K562 (cell line): ENCODE results near the gene UBL5. TPM values are rescaled to one million over a fixed set of nuclear protein-coding genes. Genes with fewer than 3 reads are reported as not detected.

ENCODE experiments used
- ASH1L ChIP-seq: fragments of 450-650 bp; IDR thresholded peaks from 2 replicates; pipeline ENCODE4 v1.6.1; 2018; ENCODE audit warnings: borderline replicate concordance, mild to moderate bottlenecking, low read depth; ENCODE audit not compliant: partially characterized antibody
- BACH1 ChIP-seq: fragments of 200-800 bp; sonication (Bioruptor generic); IDR thresholded peaks from 2 replicates; pipeline ENCODE4 v1.6.1; 2016; ENCODE audit warnings: missing genetic modification characterization, missing compliant biosample characterization
- JUNB ChIP-seq: fragments of 450-650 bp; formaldehyde crosslinking; conservative IDR thresholded peaks from 2 replicates; pipeline ENCODE4 v1.4.0; 2020; ENCODE audit warnings: mild to moderate bottlenecking
- KHSRP ChIP-seq: fragments of 450-650 bp; IDR thresholded peaks from 2 replicates; pipeline ENCODE4 v1.6.1; 2017
- POLR3G ChIP-seq: IDR thresholded peaks from 2 replicates; pipeline ENCODE4 v1.6.1; 2011; ENCODE audit not compliant: insufficient read length, insufficient replicate concordance; ENCODE audit errors: extremely low read depth
- RBM22 ChIP-seq: fragments of 200-400 bp; formaldehyde crosslinking; IDR thresholded peaks from 2 replicates; pipeline ENCODE4 v1.6.1; 2018; ENCODE audit warnings: low read length, low read depth; ENCODE audit not compliant: poor library complexity, severe bottlenecking
- TRIM28 ChIP-seq: fragments of 450-650 bp; IDR thresholded peaks from 2 replicates; pipeline ENCODE4 v1.6.1; 2017
- ZC3H11A ChIP-seq: IDR thresholded peaks from 2 replicates; pipeline ENCODE4 v1.6.1; 2012; ENCODE audit warnings: low read depth, low read length, improper control_type of control experiment
- ZNF134 ChIP-seq: fragments of 250-450 bp; sonication (Bioruptor Pico); conservative IDR thresholded peaks from 2 replicates; pipeline ENCODE4 v1.4.0; 2020
- ZNF282 ChIP-seq: sonication (generic); formaldehyde crosslinking; IDR thresholded peaks from 2 replicates; pipeline ENCODE4 v1.8.1; 2023; ENCODE audit warnings: missing genetic modification reagents
- ZNF431 ChIP-seq: sonication (generic); formaldehyde crosslinking; IDR thresholded peaks from 2 replicates; pipeline ENCODE4 v1.8.0; 2022; ENCODE audit warnings: mild to moderate bottlenecking, missing genetic modification reagents
- ZNF586 ChIP-seq: fragments of 450-650 bp; formaldehyde crosslinking; conservative IDR thresholded peaks from 2 replicates; pipeline ENCODE4 v1.4.0; 2020; ENCODE audit warnings: mild to moderate bottlenecking, moderate library complexity
- polyA plus RNA-seq, 8 experiments: library from polyadenylated mRNA; depleted of rRNA in 4 of 8; stranded (reverse) in 5 of 8; unstranded in 3 of 8; fragments of >200 nt; fragmentation: Nextera tagmentation in 2 of 8; fragmentation: Illumina TruSeq in 1 of 8; extraction: Ambion mirVana in 2 of 8; extraction: Trizol in 1 of 8; gene quantifications; 2 replicates each; pipeline versions ENCODE4 v1.2.1 to v1.2.3, GENCODE V29; 2011 to 2014; ENCODE audit warnings: inconsistent platforms in 1 of 8, missing spikeins in 1 of 8
- total RNA-seq, 7 experiments: library from RNA; depleted of rRNA in 6 of 7; stranded (reverse); fragments of >200 nt in 6 of 7; fragmentation: Illumina TruSeq in 2 of 7; extraction: Trizol in 2 of 7; gene quantifications; 2 replicates each; pipeline versions ENCODE4 v1.2.1 to v1.2.3, GENCODE V29; 2011 to 2021; ENCODE audit warnings: low replicate concordance in 1 of 7
- TF ChIP-seq, protein P1 (sequence below): fragments of 250-450 bp; sonication (Bioruptor Pico); IDR thresholded peaks from 2 replicates; pipeline ENCODE4 v1.4.0; 2020; ENCODE audit warnings: mild to moderate bottlenecking
- TF ChIP-seq, protein P2 (sequence below): sonication (generic); formaldehyde crosslinking; IDR thresholded peaks from 2 replicates; pipeline ENCODE4 v1.8.0; 2022; ENCODE audit warnings: mild to moderate bottlenecking, missing genetic modification reagents, borderline replicate concordance
- TF ChIP-seq, protein P3 (sequence below): fragments of 450-650 bp; IDR thresholded peaks from 2 replicates; pipeline ENCODE4 v1.6.1; 2016; ENCODE audit warnings: antibody characterized with exemption
- TF ChIP-seq, protein P4 (sequence below): fragments of 450-650 bp; formaldehyde crosslinking; IDR thresholded peaks from 2 replicates; pipeline ENCODE4 v1.4.0; 2020; ENCODE audit warnings: mild to moderate bottlenecking, moderate library complexity
- TF ChIP-seq, protein P5 (sequence below): IDR thresholded peaks from 2 replicates; pipeline ENCODE4 v1.6.1; 2011; ENCODE audit not compliant: insufficient read length; ENCODE audit errors: extremely low read depth
- TF ChIP-seq, protein P6 (sequence below): sonication (generic); formaldehyde crosslinking; IDR thresholded peaks from 2 replicates; pipeline ENCODE4 v1.8.1; 2023; ENCODE audit warnings: mild to moderate bottlenecking, missing genetic modification reagents, moderate library complexity

UBL5 gene
- total and polyA plus RNA-seq, 9 of the 15 experiments (the other 6 are each of a cell fraction or from before 2014, with no cell fraction given) = 410 to 1,266 (median 613) TPM

DNA sequence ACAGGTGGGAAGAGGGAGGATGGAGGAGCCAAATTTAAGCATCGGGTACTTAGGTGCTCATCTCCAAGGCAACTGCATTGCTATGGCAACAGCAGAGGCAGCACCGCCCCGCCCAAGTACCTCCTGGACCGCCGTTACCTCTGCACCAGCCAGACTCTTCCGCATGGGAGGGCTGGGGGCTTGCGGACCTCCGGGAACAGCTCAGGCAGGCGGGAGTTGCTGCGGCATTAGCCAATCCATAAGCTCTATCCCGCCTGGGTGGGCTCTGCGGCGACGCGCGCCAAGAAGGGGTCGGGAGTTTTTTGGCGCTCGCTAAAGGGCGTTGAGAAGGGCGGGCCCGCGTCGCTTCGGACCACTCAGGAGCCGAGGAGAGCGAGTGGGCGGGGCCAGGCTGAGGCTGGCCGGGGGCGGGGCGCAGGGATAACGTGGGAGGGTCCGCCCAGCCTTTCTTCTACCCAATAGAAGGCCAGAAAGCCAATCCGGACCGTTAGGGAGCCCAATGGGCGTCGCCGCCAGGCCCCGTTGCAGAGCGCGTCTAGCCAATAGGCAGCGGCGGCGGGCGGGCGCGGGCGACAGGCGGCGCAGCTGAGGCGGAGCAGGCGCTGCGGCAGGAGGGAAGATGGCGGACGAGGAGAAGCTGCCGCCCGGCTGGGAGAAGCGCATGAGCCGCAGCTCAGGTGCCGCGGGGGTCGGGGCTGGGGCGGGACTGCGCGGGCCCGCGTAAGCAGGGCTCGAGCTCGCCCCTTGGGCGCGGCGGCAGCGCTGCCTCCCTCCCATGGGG lies 7.2 kb downstream of the UBL5 start, which contains the start of gene PIN1 (continued):
- TF ChIP-seq JUNB = no peak
- TF ChIP-seq, protein P1, sequence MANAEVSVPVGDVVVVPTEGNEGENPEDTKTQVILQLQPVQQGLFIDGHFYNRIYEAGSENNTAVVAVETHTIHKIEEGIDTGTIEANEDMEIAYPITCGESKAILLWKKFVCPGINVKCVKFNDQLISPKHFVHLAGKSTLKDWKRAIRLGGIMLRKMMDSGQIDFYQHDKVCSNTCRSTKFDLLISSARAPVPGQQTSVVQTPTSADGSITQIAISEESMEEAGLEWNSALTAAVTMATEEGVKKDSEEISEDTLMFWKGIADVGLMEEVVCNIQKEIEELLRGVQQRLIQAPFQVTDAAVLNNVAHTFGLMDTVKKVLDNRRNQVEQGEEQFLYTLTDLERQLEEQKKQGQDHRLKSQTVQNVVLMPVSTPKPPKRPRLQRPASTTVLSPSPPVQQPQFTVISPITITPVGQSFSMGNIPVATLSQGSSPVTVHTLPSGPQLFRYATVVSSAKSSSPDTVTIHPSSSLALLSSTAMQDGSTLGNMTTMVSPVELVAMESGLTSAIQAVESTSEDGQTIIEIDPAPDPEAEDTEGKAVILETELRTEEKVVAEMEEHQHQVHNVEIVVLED = 0 out of 2 replicates have a peak, but pooled peaks have one; percentile 39
- no peak for TF ChIP-seq ZC3H11A
- TF ChIP-seq, protein P2, sequence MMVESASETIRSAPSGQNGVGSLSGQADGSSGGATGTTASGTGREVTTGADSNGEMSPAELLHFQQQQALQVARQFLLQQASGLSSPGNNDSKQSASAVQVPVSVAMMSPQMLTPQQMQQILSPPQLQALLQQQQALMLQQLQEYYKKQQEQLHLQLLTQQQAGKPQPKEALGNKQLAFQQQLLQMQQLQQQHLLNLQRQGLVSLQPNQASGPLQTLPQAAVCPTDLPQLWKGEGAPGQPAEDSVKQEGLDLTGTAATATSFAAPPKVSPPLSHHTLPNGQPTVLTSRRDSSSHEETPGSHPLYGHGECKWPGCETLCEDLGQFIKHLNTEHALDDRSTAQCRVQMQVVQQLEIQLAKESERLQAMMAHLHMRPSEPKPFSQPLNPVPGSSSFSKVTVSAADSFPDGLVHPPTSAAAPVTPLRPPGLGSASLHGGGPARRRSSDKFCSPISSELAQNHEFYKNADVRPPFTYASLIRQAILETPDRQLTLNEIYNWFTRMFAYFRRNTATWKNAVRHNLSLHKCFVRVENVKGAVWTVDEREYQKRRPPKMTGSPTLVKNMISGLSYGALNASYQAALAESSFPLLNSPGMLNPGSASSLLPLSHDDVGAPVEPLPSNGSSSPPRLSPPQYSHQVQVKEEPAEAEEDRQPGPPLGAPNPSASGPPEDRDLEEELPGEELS (CRISPR knock-in tag) = no peak
- TF ChIP-seq ZNF586 (CRISPR knock-in tag) = no peak
- TF ChIP-seq, protein P3, sequence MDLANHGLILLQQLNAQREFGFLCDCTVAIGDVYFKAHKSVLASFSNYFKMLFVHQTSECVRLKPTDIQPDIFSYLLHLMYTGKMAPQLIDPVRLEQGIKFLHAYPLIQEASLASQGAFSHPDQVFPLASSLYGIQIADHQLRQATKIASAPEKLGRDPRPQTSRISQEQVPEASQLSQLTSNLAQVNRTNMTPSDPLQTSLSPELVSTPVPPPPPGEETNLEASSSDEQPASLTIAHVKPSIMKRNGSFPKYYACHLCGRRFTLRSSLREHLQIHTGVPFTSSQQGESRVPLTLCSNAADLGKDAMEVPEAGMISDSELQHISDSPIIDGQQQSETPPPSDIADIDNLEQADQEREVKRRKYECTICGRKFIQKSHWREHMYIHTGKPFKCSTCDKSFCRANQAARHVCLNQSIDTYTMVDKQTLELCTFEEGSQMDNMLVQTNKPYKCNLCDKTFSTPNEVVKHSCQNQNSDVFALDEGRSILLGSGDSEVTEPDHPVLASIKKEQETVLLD = no peak
- no peak for TF ChIP-seq BACH1 (tag)
- TF ChIP-seq KHSRP = no peak
- 0 out of 2 replicates have a peak, but pooled peaks have one; percentile 56 for TF ChIP-seq ZNF431 (CRISPR knock-in tag)
- TF ChIP-seq ZNF282 (CRISPR knock-in tag) = no peak
- peak; percentile 100 for TF ChIP-seq RBM22
- no peak for TF ChIP-seq ZNF134 (CRISPR knock-in tag)
- TF ChIP-seq ASH1L = peak; percentile 94
- TF ChIP-seq POLR3G = no peak
- TF ChIP-seq, protein P4, sequence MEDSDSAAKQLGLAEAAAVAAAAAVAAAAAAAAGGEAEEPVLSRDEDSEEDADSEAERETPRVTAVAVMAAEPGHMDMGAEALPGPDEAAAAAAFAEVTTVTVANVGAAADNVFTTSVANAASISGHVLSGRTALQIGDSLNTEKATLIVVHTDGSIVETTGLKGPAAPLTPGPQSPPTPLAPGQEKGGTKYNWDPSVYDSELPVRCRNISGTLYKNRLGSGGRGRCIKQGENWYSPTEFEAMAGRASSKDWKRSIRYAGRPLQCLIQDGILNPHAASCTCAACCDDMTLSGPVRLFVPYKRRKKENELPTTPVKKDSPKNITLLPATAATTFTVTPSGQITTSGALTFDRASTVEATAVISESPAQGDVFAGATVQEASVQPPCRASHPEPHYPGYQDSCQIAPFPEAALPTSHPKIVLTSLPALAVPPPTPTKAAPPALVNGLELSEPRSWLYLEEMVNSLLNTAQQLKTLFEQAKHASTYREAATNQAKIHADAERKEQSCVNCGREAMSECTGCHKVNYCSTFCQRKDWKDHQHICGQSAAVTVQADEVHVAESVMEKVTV (CRISPR knock-in tag) = no peak
- TF ChIP-seq, protein P5, sequence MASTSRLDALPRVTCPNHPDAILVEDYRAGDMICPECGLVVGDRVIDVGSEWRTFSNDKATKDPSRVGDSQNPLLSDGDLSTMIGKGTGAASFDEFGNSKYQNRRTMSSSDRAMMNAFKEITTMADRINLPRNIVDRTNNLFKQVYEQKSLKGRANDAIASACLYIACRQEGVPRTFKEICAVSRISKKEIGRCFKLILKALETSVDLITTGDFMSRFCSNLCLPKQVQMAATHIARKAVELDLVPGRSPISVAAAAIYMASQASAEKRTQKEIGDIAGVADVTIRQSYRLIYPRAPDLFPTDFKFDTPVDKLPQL = no peak
- TF ChIP-seq TRIM28 = no peak
- TF ChIP-seq, protein P6, sequence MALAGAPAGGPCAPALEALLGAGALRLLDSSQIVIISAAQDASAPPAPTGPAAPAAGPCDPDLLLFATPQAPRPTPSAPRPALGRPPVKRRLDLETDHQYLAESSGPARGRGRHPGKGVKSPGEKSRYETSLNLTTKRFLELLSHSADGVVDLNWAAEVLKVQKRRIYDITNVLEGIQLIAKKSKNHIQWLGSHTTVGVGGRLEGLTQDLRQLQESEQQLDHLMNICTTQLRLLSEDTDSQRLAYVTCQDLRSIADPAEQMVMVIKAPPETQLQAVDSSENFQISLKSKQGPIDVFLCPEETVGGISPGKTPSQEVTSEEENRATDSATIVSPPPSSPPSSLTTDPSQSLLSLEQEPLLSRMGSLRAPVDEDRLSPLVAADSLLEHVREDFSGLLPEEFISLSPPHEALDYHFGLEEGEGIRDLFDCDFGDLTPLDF = 0 out of 2 replicates have a peak, but pooled peaks have one; percentile 57
